GM12878 (cell line): Measurements from ENCODE around the gene FAIM. TPM values are rescaled to one million over a fixed set of nuclear protein-coding genes. Genes with fewer than 3 reads are reported as not detected.

ENCODE experiments used
- BCL3 ChIP-seq: IDR thresholded peaks from 2 replicates; pipeline ENCODE4 v1.6.1; 2011; ENCODE audit warnings: borderline replicate concordance, low read depth, mild to moderate bottlenecking, moderate library complexity, low read length; ENCODE audit not compliant: insufficient read depth, poor library complexity, severe bottlenecking
- BCLAF1 ChIP-seq: fragments of 450-650 bp; IDR thresholded peaks from 2 replicates; pipeline ENCODE4 v1.6.1; 2017; ENCODE audit warnings: antibody characterized with exemption, mild to moderate bottlenecking, moderate library complexity
- CHD1 ChIP-seq: IDR thresholded peaks from 2 replicates; pipeline ENCODE4 v1.6.1; 2012; ENCODE audit warnings: low read depth, low read length, improper control_type of control experiment
- CREB1 ChIP-seq: IDR thresholded peaks from 2 replicates; pipeline ENCODE4 v1.6.1; 2012; ENCODE audit warnings: low read depth, mild to moderate bottlenecking, inconsistent platforms
- E4F1 ChIP-seq: fragments of 450-650 bp; IDR thresholded peaks from 2 replicates; pipeline ENCODE4 v1.6.1; 2018; ENCODE audit warnings: borderline replicate concordance, mild to moderate bottlenecking; ENCODE audit not compliant: partially characterized antibody
- IKZF1 ChIP-seq: fragments of 450-650 bp; conservative IDR thresholded peaks from 2 replicates; pipeline ENCODE4 v1.6.1; 2017; ENCODE audit warnings: antibody characterized with exemption, mild to moderate bottlenecking
- JUND ChIP-seq: IDR thresholded peaks from 2 replicates; pipeline ENCODE4 v1.6.1; 2012; ENCODE audit warnings: low read depth, mild to moderate bottlenecking, low read length, improper control_type of control experiment, moderate library complexity
- KLF5 ChIP-seq: fragments of 450-650 bp; IDR thresholded peaks from 2 replicates; pipeline ENCODE4 v1.6.1; 2014; ENCODE audit warnings: mild to moderate bottlenecking; ENCODE audit not compliant: partially characterized antibody
- NFIC ChIP-seq: IDR thresholded peaks from 2 replicates; pipeline ENCODE4 v1.6.1; 2012; ENCODE audit warnings: low read depth, mild to moderate bottlenecking, inconsistent platforms, low read length, moderate library complexity
- NFYB ChIP-seq: IDR thresholded peaks from 2 replicates; pipeline ENCODE4 v1.6.1; 2011; ENCODE audit warnings: low read depth, mild to moderate bottlenecking, low read length, improper control_type of control experiment, moderate library complexity; ENCODE audit not compliant: insufficient read depth
- PKNOX1 ChIP-seq: fragments of 450-650 bp; IDR thresholded peaks from 2 replicates; pipeline ENCODE4 v1.6.1; 2016; ENCODE audit warnings: mild to moderate bottlenecking
- POLR2AphosphoS5 ChIP-seq: IDR thresholded peaks from 2 replicates; pipeline ENCODE4 v1.6.1; 2011; ENCODE audit warnings: mild to moderate bottlenecking, low read length, inconsistent platforms
- RUNX3 ChIP-seq: IDR thresholded peaks from 2 replicates; pipeline ENCODE4 v1.6.1; 2012; ENCODE audit warnings: low read length, inconsistent platforms
- SRF ChIP-seq, 2 experiments: IDR thresholded peaks; 2 replicates each; pipeline ENCODE4 v1.6.1; 2011; ENCODE audit warnings: low read depth in 2 of 2, low read length in 2 of 2, mild to moderate bottlenecking in 1 of 2, moderate library complexity in 1 of 2
- STAT1 ChIP-seq: fragments of 450-650 bp; conservative IDR thresholded peaks from 2 replicates; pipeline ENCODE4 v1.6.1; 2014; ENCODE audit warnings: antibody characterized with exemption, mild to moderate bottlenecking
- ZNF687 ChIP-seq: fragments of 450-650 bp; IDR thresholded peaks from 2 replicates; pipeline ENCODE4 v1.6.1; 2017; ENCODE audit warnings: mild to moderate bottlenecking, moderate library complexity
- polyA plus RNA-seq, 11 experiments: library from polyadenylated mRNA; depleted of rRNA in 4 of 11; unstranded in 6 of 11; stranded (reverse) in 5 of 11; fragments of >200 nt; fragmentation: Nextera tagmentation in 4 of 11; fragmentation: Illumina TruSeq in 1 of 11; extraction: Ambion mirVana in 4 of 11; extraction: Trizol in 1 of 11; gene quantifications; 1 replicate in 1 of 11; 2 replicates in 10 of 11; pipeline versions ENCODE4 v1.2.1 to v1.2.3, GENCODE V29; 2011 to 2016; ENCODE audit warnings: inconsistent platforms in 2 of 11, missing spikeins in 2 of 11, low read depth in 1 of 11
- total RNA-seq, 4 experiments: library from RNA; depleted of rRNA in 3 of 4; stranded (reverse); fragments of >200 nt in 3 of 4; fragmentation: Illumina TruSeq in 1 of 4; extraction: Trizol in 1 of 4; gene quantifications; 2 replicates each; pipeline versions ENCODE4 v1.2.1 to v1.2.3, GENCODE V29; 2013 to 2021

FAIM gene
- total and polyA plus RNA-seq, 10 of the 15 experiments (the other 5 are each of a cell fraction or from before 2014, with no cell fraction given) = 9.3 to 34.0 (median 23.5) TPM

GRCh38 chr3:138594150-138594934 lies 14.2 kb upstream of the FAIM start, which contains the start of gene CEP70 (continued):
- TF ChIP-seq CHD1 (no peak), CREB1 (0 out of 2 replicates have a peak, but pooled peaks have one; percentile 40), KLF5 (peak; percentile 15), BCLAF1 (no peak), ZNF687 (peak; percentile 35; the same call in 1 of the 2 replicates), BCL3 (no peak), POLR2AphosphoS5 (no peak), RUNX3 (peak; percentile 55; the same call in 1 of the 2 replicates), E4F1 (peak; percentile 29), NFYB (peak; percentile 74), STAT1 (no peak), JUND (0 out of 2 replicates have a peak, but pooled peaks have one; percentile 10), IKZF1 (peak; percentile 56), SRF (IDR thresholded peaks at IDR 0.05; ENCODE audit: low read depth in 2 of 2, low read length in 2 of 2) (peak; percentile 61 to 90), PKNOX1 (peak; percentile 55; the same call in 1 of the 2 replicates), NFIC (no peak)
